Measurements from ENCODE around the gene BIVM. TPM values are rescaled to one million over a fixed set of nuclear protein-coding genes. Genes with fewer than 3 reads are reported as not detected.

BIVM gene
- total RNA-seq, 2 donors from 2014 or later = 20.2 to 38.9 TPM

DNA sequence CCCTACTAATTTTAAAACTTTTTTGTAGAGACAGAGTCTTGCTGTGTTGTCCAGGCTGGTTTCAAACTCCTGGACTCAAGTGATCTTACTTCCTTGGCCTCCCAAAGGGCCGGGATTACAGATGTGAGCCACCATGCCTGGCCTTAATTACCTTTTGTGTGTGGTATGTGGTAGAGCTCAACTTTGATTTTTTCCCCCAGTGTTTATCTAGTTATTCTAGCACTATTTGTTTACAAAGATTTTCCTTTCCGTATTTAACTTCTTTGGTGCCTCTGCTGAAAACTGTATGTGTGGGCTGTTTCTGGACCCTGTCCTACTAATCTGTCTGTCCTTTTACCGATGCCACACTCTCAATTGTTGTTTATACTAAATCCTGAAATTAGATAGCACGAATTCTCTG lies 37.6 kb downstream of the BIVM start:
- Histone ChIP-seq H3K27ac (no peak overlapping the region), H3K36me3 (peaks cover 52% of the 10 kb centered on the region), H3K4me1 (no peaks in the 10 kb centered on the region), H3K27me3 (no peaks in the 10 kb centered on the region), H3K4me3 (no peak overlapping the region), H3K9me3 (no peaks in the 10 kb centered on the region)
- DNase-seq (ENCODE audit: low spot score) = no peak
- TF ChIP-seq, protein P1, sequence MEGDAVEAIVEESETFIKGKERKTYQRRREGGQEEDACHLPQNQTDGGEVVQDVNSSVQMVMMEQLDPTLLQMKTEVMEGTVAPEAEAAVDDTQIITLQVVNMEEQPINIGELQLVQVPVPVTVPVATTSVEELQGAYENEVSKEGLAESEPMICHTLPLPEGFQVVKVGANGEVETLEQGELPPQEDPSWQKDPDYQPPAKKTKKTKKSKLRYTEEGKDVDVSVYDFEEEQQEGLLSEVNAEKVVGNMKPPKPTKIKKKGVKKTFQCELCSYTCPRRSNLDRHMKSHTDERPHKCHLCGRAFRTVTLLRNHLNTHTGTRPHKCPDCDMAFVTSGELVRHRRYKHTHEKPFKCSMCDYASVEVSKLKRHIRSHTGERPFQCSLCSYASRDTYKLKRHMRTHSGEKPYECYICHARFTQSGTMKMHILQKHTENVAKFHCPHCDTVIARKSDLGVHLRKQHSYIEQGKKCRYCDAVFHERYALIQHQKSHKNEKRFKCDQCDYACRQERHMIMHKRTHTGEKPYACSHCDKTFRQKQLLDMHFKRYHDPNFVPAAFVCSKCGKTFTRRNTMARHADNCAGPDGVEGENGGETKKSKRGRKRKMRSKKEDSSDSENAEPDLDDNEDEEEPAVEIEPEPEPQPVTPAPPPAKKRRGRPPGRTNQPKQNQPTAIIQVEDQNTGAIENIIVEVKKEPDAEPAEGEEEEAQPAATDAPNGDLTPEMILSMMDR (IDR thresholded peaks at IDR 0.05) = no peak

DNA sequence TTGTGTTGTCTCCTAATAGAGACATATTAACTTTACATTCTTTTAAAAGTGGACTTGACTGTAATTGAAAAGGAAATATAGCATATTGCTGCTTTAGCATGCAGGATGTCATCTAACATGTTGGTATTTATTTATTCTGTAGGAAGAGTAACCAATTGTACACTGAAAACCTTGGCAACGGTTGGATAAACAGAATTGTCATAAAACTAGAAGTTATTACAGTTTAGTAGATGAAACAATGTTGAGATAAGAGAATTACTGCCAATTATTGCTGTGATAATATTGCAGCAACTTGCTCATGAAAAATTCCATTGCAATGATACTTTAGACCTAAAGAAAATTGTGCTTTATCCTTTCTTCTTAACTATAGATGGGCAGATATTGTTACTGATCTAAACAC lies 39.4 kb downstream of the BIVM start:
- H3K4me3 ChIP-seq = no peak overlapping the region
- H3K27me3 ChIP-seq = no peaks in the 10 kb centered on the region
- TF ChIP-seq, protein P1 (IDR thresholded peaks at IDR 0.05) = no peak
- no peaks in the 10 kb centered on the region for H3K4me1 ChIP-seq
- no peak for DNase-seq (ENCODE audit: low spot score)
- peaks cover 44% of the 10 kb centered on the region for H3K36me3 ChIP-seq
- no peak overlapping the region for H3K27ac ChIP-seq
- H3K9me3 ChIP-seq = no peaks in the 10 kb centered on the region

DNA sequence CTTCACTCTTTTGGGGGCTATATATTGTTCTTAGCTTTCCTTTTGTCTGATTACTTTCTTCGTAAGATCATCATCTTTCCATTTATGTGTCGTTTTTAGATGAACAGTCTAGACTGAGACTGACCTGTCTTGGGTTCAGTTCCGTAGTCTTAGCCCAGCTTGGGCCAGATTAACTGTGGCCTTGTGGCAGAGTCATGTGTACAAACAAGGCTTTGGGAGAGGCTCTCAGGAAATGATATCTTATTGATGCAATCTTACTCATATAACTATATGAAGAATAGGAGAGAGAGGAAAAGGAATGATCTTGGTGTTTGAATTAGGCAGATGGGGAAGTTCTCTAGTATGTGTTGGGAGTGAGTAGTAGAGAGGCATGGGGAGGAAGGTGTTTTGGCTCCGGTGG lies 40.1 kb downstream of the BIVM start:
- DNase-seq (ENCODE audit: low spot score) = no peak
- Histone ChIP-seq H3K36me3 (peaks cover 44% of the 10 kb centered on the region), H3K9me3 (no peaks in the 10 kb centered on the region), H3K27ac (no peak overlapping the region), H3K27me3 (no peaks in the 10 kb centered on the region), H3K4me3 (no peak overlapping the region), H3K4me1 (no peaks in the 10 kb centered on the region)
- TF ChIP-seq, protein P1 (IDR thresholded peaks at IDR 0.05) = no peak

DNA sequence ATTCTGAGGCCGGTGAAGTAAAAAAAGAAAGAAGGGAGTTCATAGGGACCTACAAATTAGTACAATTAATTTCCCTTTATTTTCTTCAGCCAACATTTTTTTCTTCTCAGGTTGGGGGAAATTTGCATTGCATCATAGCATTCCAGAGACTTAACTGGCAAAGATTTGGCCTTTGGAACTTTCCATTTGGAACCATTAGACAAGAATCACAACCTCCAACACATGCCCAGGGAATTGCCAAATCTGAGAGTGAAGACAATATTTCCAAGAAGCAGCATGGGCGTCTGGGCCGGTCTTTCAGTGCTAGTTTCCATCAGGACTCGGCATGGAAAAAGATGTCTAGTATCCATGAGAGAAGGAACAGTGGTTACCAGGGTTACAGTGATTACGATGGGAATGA lies 40.5 kb downstream of the BIVM start:
- Histone ChIP-seq H3K27me3 (no peaks in the 10 kb centered on the region), H3K4me1 (peaks cover 0 to under 1% of the 10 kb centered on the region in 2 donors), H3K9me3 (no peaks in the 10 kb centered on the region), H3K4me3 (no peak overlapping the region), H3K27ac (no peak overlapping the region), H3K36me3 (peaks cover 44% of the 10 kb centered on the region)
- TF ChIP-seq, protein P1 (IDR thresholded peaks at IDR 0.05) = no peak
- no peak for DNase-seq (ENCODE audit: low spot score)

DNA sequence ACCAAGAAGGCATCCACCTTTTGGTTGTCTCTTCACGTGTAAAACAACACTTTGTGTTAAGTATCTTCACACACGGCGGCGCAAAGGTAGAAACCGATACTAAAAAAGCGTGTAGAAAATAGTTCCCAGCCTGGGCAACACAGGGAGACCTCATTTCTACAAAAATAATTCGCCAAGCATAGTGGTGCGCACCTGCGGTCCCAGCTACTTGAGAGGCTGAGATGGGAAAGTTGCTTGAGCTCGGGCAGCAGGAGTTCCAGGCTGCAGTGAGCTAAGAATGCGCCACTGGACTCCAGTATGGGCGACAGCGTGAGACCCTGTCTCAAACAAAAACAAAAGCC lies 46.3 kb downstream of the BIVM start:
- Histone ChIP-seq H3K4me3 (peak overlapping the region; percentile 76 to 98), H3K27ac (peak overlapping the region; percentile 96), H3K36me3 (no peaks in the 10 kb centered on the region), H3K4me1 (peaks cover 0 to 24% of the 10 kb centered on the region in 2 donors), H3K9me3 (no peaks in the 10 kb centered on the region), H3K27me3 (no peaks in the 10 kb centered on the region)
- TF ChIP-seq, protein P1 (IDR thresholded peaks at IDR 0.05) = no peak
- DNase-seq (ENCODE audit: low spot score) = no peak

DNA sequence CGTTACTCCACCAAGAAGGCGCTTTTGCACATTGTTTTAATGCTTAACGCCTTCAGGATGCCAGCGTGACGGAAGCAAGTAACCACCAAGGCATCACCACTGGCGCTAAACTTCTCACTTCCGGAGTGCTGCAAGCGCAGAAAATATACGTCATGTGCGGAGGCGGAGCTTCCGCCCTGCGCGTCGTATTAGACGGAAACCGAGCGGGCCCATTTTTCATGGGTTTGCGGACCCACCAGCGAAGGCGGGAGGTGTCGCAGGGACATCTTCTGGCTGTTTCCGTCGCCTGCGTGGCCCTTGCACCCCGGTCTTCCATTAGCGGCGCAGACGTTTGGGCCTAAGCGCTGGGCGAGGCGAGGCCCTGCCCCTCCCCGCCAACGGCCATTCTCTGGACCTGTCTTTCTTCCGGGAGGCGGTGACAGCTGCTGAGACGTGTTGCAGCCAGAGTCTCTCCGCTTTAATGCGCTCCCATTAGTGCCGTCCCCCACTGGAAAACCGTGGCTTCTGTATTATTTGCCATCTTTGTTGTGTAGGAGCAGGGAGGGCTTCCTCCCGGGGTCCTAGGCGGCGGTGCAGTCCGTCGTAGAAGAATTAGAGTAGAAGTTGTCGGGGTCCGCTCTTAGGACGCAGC lies 46.8 kb downstream of the BIVM start, which contains the start of gene ERCC5:
TSS of gene ERCC5 (plus strand) at position 403 of the 631 bp plus-strand sequence. CDS start 235 bp downstream, outside the sequence.
- H3K4me3 ChIP-seq = peak within 1 kb of the TSS; percentile 76 to 98
- H3K27ac ChIP-seq = peak within 1 kb of the TSS; percentile 96
- H3K36me3 ChIP-seq = no peaks in the 10 kb centered on the region
- peaks cover 0 to 24% of the 10 kb centered on the region in 2 donors for H3K4me1 ChIP-seq
- TF ChIP-seq, protein P1 (IDR thresholded peaks at IDR 0.05) = peak in 1 of 2 donors; percentile 24
- H3K9me3 ChIP-seq = no peaks in the 10 kb centered on the region
- peak; percentile 96 for DNase-seq (ENCODE audit: low spot score)
- H3K27me3 ChIP-seq = no peaks in the 10 kb centered on the region
